HUES48 (cell line): ENCODE results near the gene TET2.
A peak's percentile ranks its signal among the peaks of the same experiment; 100 is the strongest.

Experiments used
- H3K27ac ChIP-seq: one replicate; pipeline ENCODE4 v1.7.0; 2013; ENCODE audit warnings: low read depth, low read length, inconsistent platforms
- H3K27me3 ChIP-seq: 2 replicates; pipeline ENCODE4 v1.6.1; 2013; ENCODE audit warnings: mild to moderate bottlenecking, low read length; ENCODE audit not compliant: control insufficient read depth, insufficient read depth
- H3K36me3 ChIP-seq: 2 replicates; pipeline ENCODE4 v1.6.1; 2013; ENCODE audit warnings: low read length; ENCODE audit not compliant: control insufficient read depth, insufficient read depth
- H3K4me1 ChIP-seq: 2 replicates; pipeline ENCODE4 v1.6.1; 2013; ENCODE audit warnings: mild to moderate bottlenecking, low read length; ENCODE audit not compliant: control insufficient read depth, insufficient read depth
- H3K4me3 ChIP-seq: 2 replicates; pipeline ENCODE4 v1.5.1; 2013; ENCODE audit warnings: mild to moderate bottlenecking, low read depth, low read length
- H3K9ac ChIP-seq: 2 replicates; pipeline ENCODE4 v1.6.1; 2013; ENCODE audit warnings: mild to moderate bottlenecking, low read depth, low read length, moderate library complexity
- H3K9me3 ChIP-seq: 2 replicates; pipeline ENCODE4 v1.6.1; 2013; ENCODE audit warnings: low read length; ENCODE audit not compliant: control insufficient read depth, insufficient read depth

TET2 gene

DNA sequence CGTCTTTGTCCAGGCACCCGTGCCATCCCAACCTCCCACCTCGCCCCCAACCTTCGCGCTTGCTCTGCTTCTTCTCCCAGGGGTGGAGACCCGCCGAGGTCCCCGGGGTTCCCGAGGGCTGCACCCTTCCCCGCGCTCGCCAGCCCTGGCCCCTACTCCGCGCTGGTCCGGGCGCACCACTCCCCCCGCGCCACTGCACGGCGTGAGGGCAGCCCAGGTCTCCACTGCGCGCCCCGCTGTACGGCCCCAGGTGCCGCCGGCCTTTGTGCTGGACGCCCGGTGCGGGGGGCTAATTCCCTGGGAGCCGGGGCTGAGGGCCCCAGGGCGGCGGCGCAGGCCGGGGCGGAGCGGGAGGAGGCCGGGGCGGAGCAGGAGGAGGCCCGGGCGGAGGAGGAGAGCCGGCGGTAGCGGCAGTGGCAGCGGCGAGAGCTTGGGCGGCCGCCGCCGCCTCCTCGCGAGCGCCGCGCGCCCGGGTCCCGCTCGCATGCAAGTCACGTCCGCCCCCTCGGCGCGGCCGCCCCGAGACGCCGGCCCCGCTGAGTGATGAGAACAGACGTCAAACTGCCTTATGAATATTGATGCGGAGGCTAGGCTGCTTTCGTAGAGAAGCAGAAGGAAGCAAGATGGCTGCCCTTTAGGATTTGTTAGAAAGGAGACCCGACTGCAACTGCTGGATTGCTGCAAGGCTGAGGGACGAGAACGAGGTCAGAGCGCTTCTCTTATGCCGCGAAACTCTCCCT, at the start of gene TET2:
TET2 (plus strand) TSS at position 601 of the 740 bp plus-strand sequence. CDS start 87,067 bp downstream, outside the sequence.
- Histone ChIP-seq H3K9me3 (no peaks in the 10 kb centered on the region), H3K27ac (no peak within 1 kb of the TSS), H3K9ac (peak within 1 kb of the TSS; percentile 76), H3K4me1 (peaks cover 5% of the 10 kb centered on the region; the same call in 1 of the 2 replicates), H3K4me3 (peak within 1 kb of the TSS; percentile 81), H3K27me3 (peaks cover 97% of the 10 kb centered on the region), H3K36me3 (no peaks in the 10 kb centered on the region)

DNA sequence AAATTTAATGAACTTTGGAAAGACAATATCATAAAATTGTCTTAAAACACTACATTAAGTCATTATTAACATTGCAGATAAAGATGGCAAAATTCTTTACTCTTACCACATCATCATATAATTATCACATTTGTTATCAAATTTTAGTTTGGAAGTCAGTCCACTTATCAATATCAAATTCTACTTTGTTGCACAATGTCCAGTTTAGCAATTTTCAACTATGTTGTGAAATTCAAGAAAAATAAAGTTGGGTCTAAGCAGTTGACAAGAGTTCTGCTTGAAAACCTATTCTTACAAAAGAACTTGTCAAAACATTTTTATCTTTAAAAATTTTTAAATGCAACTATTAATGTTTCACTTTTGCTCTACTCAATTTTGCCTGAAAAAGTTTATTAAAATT, 44.7 kb upstream of the TET2 start:
- no peak overlapping the region for H3K9ac ChIP-seq
- no peak overlapping the region for H3K27ac ChIP-seq
- H3K9me3 ChIP-seq, result no peaks in the 10 kb centered on the region; the same call in 1 of the 2 replicates
- no peaks in the 10 kb centered on the region for H3K27me3 ChIP-seq
- H3K4me3 ChIP-seq, result no peak overlapping the region
- no peaks in the 10 kb centered on the region for H3K4me1 ChIP-seq
- H3K36me3 ChIP-seq, result no peaks in the 10 kb centered on the region

DNA sequence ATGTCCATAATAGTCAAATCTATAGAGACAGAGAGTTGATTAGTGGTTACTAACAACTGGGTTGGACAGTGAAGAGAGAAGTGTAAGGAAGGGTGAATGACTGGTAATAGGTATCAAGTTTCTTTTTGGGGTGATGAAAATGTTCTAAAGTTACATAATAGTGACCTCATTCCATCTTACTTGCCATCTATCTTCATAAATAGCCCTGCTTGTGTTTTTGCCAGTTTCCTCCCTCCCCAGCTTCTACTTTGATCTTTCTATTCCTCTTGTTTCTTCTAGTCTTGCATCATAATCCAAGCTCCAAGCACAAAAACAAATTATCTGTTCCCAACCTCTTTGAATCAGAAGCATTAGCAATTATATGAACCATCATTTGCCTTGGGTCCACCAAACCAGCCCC, 40.2 kb upstream of the TET2 start:
- Histone ChIP-seq H3K9ac (no peak overlapping the region), H3K27me3 (no peaks in the 10 kb centered on the region), H3K4me1 (no peaks in the 10 kb centered on the region), H3K27ac (no peak overlapping the region), H3K36me3 (no peaks in the 10 kb centered on the region), H3K4me3 (no peak overlapping the region), H3K9me3 (no peaks in the 10 kb centered on the region)

DNA sequence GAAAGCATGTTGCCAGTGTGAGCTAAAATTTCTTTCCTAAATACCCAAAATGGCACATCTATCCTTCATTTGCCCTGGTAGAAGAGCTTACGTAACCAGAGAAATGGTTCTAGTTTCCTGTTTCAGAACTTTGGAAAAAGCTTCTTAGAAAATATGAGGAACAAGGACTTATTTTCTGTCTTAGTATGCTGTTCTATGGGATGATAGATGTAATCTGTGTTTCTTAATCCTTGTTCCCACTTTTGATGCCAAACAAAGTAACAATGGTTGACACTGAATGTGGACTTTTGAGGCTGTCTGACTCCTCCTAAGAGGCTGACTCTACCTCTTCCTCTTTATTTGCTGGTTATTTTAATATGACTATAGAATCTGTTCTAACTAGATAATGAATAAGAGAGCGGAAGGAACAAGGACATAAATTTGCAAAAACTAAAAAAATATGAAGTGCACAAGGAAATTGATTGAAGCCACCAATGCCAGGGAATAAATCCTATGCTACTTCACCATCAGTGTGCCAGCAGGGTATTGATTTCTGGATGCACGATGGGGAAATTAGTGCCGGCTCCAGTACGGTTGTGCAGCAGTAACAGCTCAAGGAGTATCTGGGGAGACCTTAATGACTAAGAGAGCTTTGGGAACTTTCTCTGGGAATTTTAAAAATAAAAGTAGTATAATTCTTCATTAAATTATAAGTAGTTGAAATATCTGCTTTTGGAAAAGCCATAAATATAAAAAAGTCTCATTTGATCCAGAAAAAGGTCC, 39.4 kb upstream of the TET2 start:
- H3K36me3 ChIP-seq, result no peaks in the 10 kb centered on the region
- no peak overlapping the region for H3K27ac ChIP-seq
- H3K4me1 ChIP-seq, result no peaks in the 10 kb centered on the region
- no peak overlapping the region for H3K4me3 ChIP-seq
- no peak overlapping the region for H3K9ac ChIP-seq
- no peaks in the 10 kb centered on the region for H3K27me3 ChIP-seq
- H3K9me3 ChIP-seq, result no peaks in the 10 kb centered on the region

DNA sequence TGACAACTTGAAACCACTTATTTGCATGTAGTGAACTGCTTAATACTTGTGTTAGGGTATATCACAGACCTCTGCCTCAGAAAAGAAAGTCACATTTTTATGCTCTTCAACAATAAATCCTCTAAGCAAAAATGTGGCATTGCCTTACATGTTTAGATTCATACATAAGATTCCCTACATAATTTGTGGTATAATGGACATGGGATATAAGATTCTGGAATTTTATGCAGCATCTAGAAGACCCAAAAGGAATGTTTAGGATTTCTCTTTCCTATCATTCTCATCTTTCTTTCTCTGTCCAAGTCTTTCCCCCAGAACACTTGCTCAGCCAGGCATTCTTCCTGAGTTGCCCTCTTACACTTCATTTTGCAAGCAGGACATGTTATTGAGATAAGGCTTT, 37.7 kb upstream of the TET2 start:
- Histone ChIP-seq H3K4me1 (no peaks in the 10 kb centered on the region), H3K27me3 (no peaks in the 10 kb centered on the region), H3K36me3 (no peaks in the 10 kb centered on the region), H3K9me3 (no peaks in the 10 kb centered on the region), H3K9ac (no peak overlapping the region), H3K4me3 (no peak overlapping the region), H3K27ac (no peak overlapping the region)

DNA sequence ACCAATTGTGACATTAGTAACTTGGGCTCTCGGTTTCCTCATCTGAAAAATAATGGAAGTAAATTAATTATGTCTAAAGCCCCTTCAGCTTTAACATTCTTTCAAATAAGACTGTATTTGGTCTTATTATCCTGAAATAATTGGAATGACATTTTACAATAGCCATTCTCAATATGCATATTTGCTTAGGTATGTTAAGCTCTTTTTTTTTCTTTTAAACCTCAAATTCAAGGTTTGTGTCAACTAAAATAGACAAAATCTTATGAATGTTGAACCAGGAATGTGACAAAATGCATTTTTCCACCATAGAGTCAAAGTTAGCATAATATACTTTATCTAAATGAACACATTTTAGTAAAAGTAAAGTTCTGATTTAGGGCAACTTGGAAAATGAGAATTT, 34.4 kb upstream of the TET2 start:
- Histone ChIP-seq H3K27ac (no peak overlapping the region), H3K4me3 (no peak overlapping the region), H3K4me1 (no peaks in the 10 kb centered on the region), H3K36me3 (no peaks in the 10 kb centered on the region), H3K9ac (no peak overlapping the region), H3K9me3 (no peaks in the 10 kb centered on the region), H3K27me3 (no peaks in the 10 kb centered on the region)

DNA sequence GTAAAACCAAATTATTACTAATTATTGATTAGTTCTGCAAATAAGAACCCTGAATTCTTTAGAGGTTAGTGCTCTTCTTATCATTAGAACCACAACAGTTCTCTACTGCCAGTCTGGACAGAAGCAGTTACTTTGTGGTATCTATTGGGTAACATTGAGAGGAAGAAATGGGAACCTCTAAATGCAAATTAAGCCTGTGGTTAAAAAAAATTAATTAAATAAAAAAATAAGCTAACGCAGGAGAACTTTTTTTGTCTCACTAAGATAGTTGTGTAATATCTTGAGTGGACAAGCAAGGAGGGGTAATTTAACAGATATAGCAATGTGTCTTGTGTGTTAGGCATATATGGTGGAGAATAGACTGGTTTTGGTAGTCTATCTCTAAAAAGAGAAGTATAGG, 32.9 kb upstream of the TET2 start:
- Histone ChIP-seq H3K4me3 (no peak overlapping the region), H3K9ac (no peak overlapping the region), H3K4me1 (no peaks in the 10 kb centered on the region), H3K27me3 (no peaks in the 10 kb centered on the region), H3K9me3 (no peaks in the 10 kb centered on the region), H3K27ac (no peak overlapping the region), H3K36me3 (no peaks in the 10 kb centered on the region)

DNA sequence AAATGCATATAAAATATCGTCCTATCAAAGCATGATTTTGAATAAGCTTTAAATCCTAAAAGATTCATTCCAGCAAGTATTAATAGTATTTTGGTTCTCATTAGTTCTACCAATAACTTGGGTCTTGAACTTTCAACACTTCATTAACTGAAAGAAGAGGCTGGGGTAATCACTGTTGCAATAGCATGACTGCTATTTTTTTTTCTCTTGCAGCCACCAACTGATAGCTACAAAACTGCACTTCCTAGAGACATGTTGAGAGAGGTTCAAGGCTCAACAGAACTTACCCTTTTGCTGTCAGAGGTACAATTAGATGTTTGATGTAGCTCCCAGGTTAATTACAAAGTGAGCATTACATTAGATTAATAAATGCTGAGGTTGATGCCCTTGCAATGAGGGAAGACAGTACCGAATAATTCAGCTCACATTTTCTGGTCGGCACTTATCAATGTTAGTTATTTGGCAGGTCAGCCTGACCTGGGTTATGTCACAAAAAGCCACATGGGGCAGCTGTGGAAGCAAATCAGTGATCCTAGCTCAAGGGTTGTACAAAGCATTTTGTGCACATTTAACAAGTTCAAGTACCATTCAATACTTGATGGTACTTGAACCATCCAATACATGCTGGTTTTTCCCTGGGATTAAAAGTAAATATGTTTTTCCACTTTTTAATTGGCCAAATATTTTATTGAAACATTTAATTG, 29.9 kb upstream of the TET2 start:
- H3K4me1 ChIP-seq, result no peaks in the 10 kb centered on the region
- H3K9me3 ChIP-seq, result no peaks in the 10 kb centered on the region
- H3K27ac ChIP-seq, result no peak overlapping the region
- no peak overlapping the region for H3K9ac ChIP-seq
- H3K27me3 ChIP-seq, result no peaks in the 10 kb centered on the region
- no peak overlapping the region for H3K4me3 ChIP-seq
- H3K36me3 ChIP-seq, result no peaks in the 10 kb centered on the region

DNA sequence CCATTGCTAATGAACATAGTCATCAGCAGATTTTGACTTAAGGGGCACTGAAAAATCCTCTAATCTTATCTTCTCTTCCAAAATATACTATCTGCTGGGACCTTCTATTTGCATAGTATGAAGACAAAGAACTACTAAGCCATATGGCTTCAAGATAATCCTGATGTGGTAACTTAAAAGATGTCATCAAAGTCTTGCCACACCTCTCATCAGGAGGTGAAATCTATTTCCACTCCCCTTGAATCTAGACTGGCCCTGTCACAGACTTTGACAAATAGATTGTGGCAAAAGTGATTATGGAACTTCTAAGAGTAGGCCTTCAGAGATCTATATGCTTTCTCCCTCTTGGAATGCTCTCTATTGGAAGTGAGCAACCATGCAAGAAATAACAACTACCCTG, 27.3 kb upstream of the TET2 start:
- no peak overlapping the region for H3K27ac ChIP-seq
- no peak overlapping the region for H3K4me3 ChIP-seq
- H3K36me3 ChIP-seq, result no peaks in the 10 kb centered on the region

DNA sequence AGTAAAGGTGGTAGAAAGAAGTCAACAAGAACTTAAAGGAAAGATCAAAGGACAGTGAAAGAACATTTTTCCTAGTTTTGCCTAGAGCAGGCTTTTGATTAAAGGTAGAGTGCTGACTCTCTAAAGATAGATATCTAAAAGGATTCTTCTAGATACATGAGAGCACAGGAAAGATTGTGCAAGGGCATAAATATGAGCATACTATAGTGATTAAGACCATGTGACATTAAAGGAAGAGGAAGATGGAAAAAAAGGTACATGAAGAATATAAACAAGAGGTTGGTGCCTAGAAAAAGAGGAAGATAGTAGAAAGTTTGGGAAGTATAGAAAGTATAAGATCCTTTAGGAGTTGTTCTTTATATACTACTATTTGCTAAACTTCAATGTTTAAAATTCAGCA, 26.1 kb upstream of the TET2 start:
- H3K9me3 ChIP-seq, result no peaks in the 10 kb centered on the region
- no peak overlapping the region for H3K9ac ChIP-seq
- H3K36me3 ChIP-seq, result no peaks in the 10 kb centered on the region
- no peak overlapping the region for H3K27ac ChIP-seq
- no peaks in the 10 kb centered on the region for H3K27me3 ChIP-seq
- no peaks in the 10 kb centered on the region for H3K4me1 ChIP-seq
- H3K4me3 ChIP-seq, result no peak overlapping the region

More for the DNA sequence above, 27.3 kb upstream of the TET2 start:
- no peaks in the 10 kb centered on the region for H3K4me1 ChIP-seq
- H3K9ac ChIP-seq, result no peak overlapping the region
- H3K9me3 ChIP-seq, result no peaks in the 10 kb centered on the region
- no peaks in the 10 kb centered on the region for H3K27me3 ChIP-seq

DNA sequence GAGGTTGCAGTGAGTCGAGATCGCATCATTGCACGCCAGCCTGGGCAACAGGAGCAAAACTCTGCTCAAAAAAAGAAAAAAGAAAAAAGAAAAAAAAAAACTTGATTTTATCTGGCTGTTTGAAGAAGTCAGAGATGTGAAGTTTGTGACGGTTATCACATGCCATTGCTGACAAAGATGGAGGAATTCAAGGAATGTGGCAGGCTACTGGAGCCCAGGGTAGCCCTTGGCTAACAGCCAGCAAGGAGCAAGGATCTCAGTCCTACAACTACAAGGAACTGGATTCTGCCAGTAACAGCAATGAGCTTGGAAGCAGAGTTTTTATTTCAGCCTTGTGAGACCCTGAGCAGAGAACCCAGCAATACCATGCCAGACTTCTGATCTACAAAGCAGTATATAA, 24.3 kb upstream of the TET2 start:
- Histone ChIP-seq H3K27me3 (no peaks in the 10 kb centered on the region), H3K36me3 (no peaks in the 10 kb centered on the region), H3K9me3 (no peaks in the 10 kb centered on the region), H3K4me3 (no peak overlapping the region), H3K27ac (no peak overlapping the region), H3K9ac (no peak overlapping the region), H3K4me1 (no peaks in the 10 kb centered on the region)
